ENCODE data around the gene RFWD3. TPM values are rescaled to one million over a fixed set of nuclear protein-coding genes. Genes with fewer than 3 reads are reported as not detected.

RFWD3 gene
- total and polyA plus RNA-seq, 2 of the 13 experiments (the other 11 are each of a cell fraction or from before 2014, with no cell fraction given) = 23.4 to 62.6 TPM

GRCh38 chr16:74666425-74667254 is at the start of gene RFWD3 (continued):
- TF ChIP-seq SMAD9 (CRISPR knock-in tag; IDR thresholded peaks at IDR 0.05) = 0 out of 2 replicates have a peak, but pooled peaks have one; percentile 61
- peak; percentile 72; the same call in 1 of the 2 replicates for TF ChIP-seq REPIN1 (CRISPR knock-in tag; IDR thresholded peaks at IDR 0.05; ENCODE audit: borderline replicate concordance, low read depth)
- no peak for TF ChIP-seq POLR2AphosphoS2 (IDR thresholded peaks at IDR 0.05; ENCODE audit: low read depth, low read length)
- no peak for TF ChIP-seq ZNF3 (CRISPR knock-in tag; IDR thresholded peaks at IDR 0.05)
- TF ChIP-seq ZSCAN21 (CRISPR knock-in tag; IDR thresholded peaks at IDR 0.05; ENCODE audit: borderline replicate concordance) = peak; percentile 88
- 0 out of 2 replicates have a peak, but pooled peaks have one; percentile 56 for TF ChIP-seq KLF13 (CRISPR knock-in tag; IDR thresholded peaks at IDR 0.05)
- TF ChIP-seq ZNF784 (CRISPR knock-in tag; IDR thresholded peaks at IDR 0.05; ENCODE audit: borderline replicate concordance) = 0 out of 2 replicates have a peak, but pooled peaks have one; percentile 61
- no peak for TF ChIP-seq ZFP36L2 (CRISPR knock-in tag; IDR thresholded peaks at IDR 0.05)
- peak; percentile 87; the same call in 1 of the 2 replicates for TF ChIP-seq GLI4 (CRISPR knock-in tag; IDR thresholded peaks at IDR 0.05; ENCODE audit: borderline replicate concordance)
- TF ChIP-seq STAG1 (CRISPR knock-in tag; IDR thresholded peaks at IDR 0.05) = peak; percentile 13; the same call in 1 of the 2 replicates
- TF ChIP-seq RNF2 (conservative IDR thresholded peaks at IDR 0.05; ENCODE audit: low read depth) = peak; percentile 90; the same call in 1 of the 2 replicates
- peak; percentile 69; the same call in 1 of the 2 replicates for TF ChIP-seq HOMEZ (CRISPR knock-in tag; IDR thresholded peaks at IDR 0.05; ENCODE audit: low read depth)
- TF ChIP-seq ELK4 (CRISPR knock-in tag; IDR thresholded peaks at IDR 0.05; ENCODE audit: borderline replicate concordance) = no peak
- peak; percentile 65 for TF ChIP-seq GABPA (IDR thresholded peaks at IDR 0.05; ENCODE audit: low read depth, low read length)
- peak; percentile 89 for TF ChIP-seq GABPA (CRISPR knock-in tag; IDR thresholded peaks at IDR 0.05; ENCODE audit: low read depth)
- TF ChIP-seq ESRRA (CRISPR knock-in tag; IDR thresholded peaks at IDR 0.05; ENCODE audit: low read depth) = no peak
- no peak for TF ChIP-seq SMC3 (IDR thresholded peaks at IDR 0.05; ENCODE audit: low read length)
- TF ChIP-seq, protein P1, sequence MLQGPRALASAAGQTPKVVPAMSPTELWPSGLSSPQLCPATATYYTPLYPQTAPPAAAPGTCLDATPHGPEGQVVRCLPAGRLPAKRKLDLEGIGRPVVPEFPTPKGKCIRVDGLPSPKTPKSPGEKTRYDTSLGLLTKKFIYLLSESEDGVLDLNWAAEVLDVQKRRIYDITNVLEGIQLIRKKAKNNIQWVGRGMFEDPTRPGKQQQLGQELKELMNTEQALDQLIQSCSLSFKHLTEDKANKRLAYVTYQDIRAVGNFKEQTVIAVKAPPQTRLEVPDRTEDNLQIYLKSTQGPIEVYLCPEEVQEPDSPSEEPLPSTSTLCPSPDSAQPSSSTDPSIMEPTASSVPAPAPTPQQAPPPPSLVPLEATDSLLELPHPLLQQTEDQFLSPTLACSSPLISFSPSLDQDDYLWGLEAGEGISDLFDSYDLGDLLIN (CRISPR knock-in tag; IDR thresholded peaks at IDR 0.05; ENCODE audit: borderline replicate concordance) = no peak; the same call in 1 of the 2 replicates
- TF ChIP-seq FOXK1 (CRISPR knock-in tag; IDR thresholded peaks at IDR 0.05; ENCODE audit: borderline replicate concordance, low read depth) = no peak; the same call in 1 of the 2 replicates
- no peak for TF ChIP-seq HNRNPUL1 (IDR thresholded peaks at IDR 0.05; ENCODE audit: low read depth, low read length)
- TF ChIP-seq ZNF720 (CRISPR knock-in tag; IDR thresholded peaks at IDR 0.05) = 0 out of 2 replicates have a peak, but pooled peaks have one; percentile 16
- peak; percentile 42; the same call in 1 of the 2 replicates for TF ChIP-seq ONECUT2 (CRISPR knock-in tag; IDR thresholded peaks at IDR 0.05)

Data from HepG2 (cell line).